ENCODE measurements around the gene CACNG1.

CACNG1 gene

DNA sequence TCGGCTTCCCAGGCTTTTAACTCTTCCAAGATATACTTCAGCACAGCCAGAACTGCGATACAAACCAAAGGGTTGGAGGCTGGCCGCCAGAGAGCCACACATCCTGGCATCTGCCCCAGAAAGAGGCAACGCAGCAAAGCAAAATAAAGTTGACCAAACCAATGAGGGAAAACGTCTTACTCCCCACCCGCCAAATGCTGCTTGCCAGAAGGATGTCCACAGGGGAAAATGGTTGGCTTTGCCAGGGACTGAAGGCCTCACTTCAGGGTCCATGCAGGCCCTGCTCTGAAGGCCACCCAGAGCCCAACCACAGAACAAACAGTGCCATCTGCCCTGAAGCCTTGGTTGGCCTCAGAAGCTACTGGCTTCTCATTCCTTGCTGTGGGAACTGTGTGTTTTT lies 15.0 kb downstream of the CACNG1 start:
- DNase-seq (ENCODE audit: low read depth in 2 of 2), result peak in 1 of 2 donors; percentile 15
- TF ChIP-seq, protein P1, sequence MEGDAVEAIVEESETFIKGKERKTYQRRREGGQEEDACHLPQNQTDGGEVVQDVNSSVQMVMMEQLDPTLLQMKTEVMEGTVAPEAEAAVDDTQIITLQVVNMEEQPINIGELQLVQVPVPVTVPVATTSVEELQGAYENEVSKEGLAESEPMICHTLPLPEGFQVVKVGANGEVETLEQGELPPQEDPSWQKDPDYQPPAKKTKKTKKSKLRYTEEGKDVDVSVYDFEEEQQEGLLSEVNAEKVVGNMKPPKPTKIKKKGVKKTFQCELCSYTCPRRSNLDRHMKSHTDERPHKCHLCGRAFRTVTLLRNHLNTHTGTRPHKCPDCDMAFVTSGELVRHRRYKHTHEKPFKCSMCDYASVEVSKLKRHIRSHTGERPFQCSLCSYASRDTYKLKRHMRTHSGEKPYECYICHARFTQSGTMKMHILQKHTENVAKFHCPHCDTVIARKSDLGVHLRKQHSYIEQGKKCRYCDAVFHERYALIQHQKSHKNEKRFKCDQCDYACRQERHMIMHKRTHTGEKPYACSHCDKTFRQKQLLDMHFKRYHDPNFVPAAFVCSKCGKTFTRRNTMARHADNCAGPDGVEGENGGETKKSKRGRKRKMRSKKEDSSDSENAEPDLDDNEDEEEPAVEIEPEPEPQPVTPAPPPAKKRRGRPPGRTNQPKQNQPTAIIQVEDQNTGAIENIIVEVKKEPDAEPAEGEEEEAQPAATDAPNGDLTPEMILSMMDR (IDR thresholded peaks at IDR 0.05; ENCODE audit: low read depth, low read length), result no peak

GRCh38 chr17:67063141-67063540 lies 18.8 kb downstream of the CACNG1 start:
- H3K4me3 ChIP-seq (replicated peaks in 1 of 2; ENCODE audit: low read depth in 2 of 2, low read length in 2 of 2), result no peak overlapping the region
- DNase-seq (ENCODE audit: low read depth in 2 of 2), result no peak
- TF ChIP-seq, protein P1 (IDR thresholded peaks at IDR 0.05; ENCODE audit: low read depth, low read length), result no peak

More for the DNA sequence above, 15.0 kb downstream of the CACNG1 start:
- no peak overlapping the region for H3K4me3 ChIP-seq (replicated peaks in 1 of 2; ENCODE audit: low read depth in 2 of 2, low read length in 2 of 2)

GRCh38 chr17:67066717-67067116 lies 22.4 kb downstream of the CACNG1 start:
- TF ChIP-seq, protein P1 (IDR thresholded peaks at IDR 0.05; ENCODE audit: low read depth, low read length), result no peak
- DNase-seq (ENCODE audit: low read depth in 2 of 2), result no peak
- no peak overlapping the region for H3K4me3 ChIP-seq (replicated peaks in 1 of 2; ENCODE audit: low read depth in 2 of 2, low read length in 2 of 2)

DNA sequence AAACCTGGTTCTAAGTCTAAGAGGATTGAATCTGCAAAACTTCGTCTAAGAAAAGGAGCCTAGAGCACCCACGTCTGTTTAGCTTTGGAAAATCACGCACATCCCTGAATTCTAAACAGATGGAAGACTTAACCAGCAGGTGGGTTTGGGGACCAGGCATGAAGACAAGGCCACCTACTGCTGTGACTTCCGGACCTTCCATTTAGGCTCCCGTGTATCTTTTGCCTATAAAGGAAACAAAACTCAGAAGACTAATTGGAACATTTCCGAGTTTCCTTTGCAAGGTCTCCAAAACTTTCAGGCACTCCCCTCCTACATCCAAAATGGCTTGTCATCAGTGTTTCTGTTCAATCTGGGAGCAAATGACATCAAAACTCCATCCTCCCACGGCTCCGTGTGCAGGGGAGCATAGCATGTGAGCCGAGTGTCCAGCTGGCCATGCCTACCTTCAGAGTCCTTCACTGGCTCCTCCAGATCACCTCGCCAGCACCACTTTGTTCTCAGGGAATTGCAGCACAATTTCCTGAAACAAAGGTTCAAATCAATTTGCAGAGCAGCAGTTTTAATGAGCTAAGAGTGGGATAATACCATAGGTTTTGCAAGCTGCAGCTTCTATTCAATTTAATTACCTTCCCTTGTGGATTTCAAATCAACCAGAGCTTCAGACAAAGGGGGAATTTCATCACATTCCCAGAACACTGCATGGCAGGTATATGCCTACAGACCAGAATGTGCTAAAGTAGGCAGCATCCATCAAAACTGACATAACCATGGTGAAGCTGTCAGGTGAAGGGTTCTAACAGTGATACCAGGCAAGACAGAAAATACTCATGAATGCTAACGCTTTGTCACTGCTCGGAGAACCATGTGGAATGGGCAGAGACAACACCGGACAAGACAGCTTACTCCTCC lies 23.5 kb downstream of the CACNG1 start:
- TF ChIP-seq, protein P1 (IDR thresholded peaks at IDR 0.05; ENCODE audit: low read depth, low read length), result no peak
- no peak overlapping the region for H3K4me3 ChIP-seq (replicated peaks in 1 of 2; ENCODE audit: low read depth in 2 of 2, low read length in 2 of 2)
- DNase-seq (ENCODE audit: low read depth in 2 of 2), result no peak

DNA sequence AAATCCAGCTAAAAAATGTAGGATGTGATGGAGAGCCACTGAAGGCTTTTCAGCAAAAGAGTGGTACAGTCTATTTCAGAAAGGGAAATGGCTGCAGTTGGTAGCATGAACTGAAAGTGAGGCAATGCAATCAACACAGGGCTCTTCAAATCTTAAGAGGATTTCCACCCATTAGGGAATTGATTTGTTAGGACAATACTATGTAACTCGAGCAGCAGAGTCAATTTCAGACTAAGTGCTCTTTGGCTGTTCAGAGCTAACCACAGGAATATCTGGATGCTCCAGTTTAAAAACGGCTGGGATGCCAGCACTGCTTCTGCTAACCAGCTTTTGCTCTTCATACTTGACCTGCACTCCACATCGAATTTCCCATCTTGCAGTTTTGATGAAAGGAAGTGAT lies 24.6 kb downstream of the CACNG1 start:
- DNase-seq (ENCODE audit: low read depth in 2 of 2), result no peak
- TF ChIP-seq, protein P1 (IDR thresholded peaks at IDR 0.05; ENCODE audit: low read depth, low read length), result no peak
- no peak overlapping the region for H3K4me3 ChIP-seq (replicated peaks in 1 of 2; ENCODE audit: low read depth in 2 of 2, low read length in 2 of 2)

GRCh38 chr17:67069603-67070136 lies 25.3 kb downstream of the CACNG1 start:
- no peak overlapping the region for H3K4me3 ChIP-seq (replicated peaks in 1 of 2; ENCODE audit: low read depth in 2 of 2, low read length in 2 of 2)
- no peak for DNase-seq (ENCODE audit: low read depth in 2 of 2)

More at GRCh38 chr17:67069603-67070136, 25.3 kb downstream of the CACNG1 start:
- TF ChIP-seq, protein P1 (IDR thresholded peaks at IDR 0.05; ENCODE audit: low read depth, low read length), result no peak

Measured in cardiac fibroblast (primary cell).